GM06990 (cell line): ENCODE measurements around the gene ESPNL.

Experiments used
- DNase-seq: peaks from one replicate; pipeline ENCODE4 v3.0.0-alpha.2; 2011; ENCODE audit not compliant: insufficient read length; ENCODE audit errors: extremely low read depth
- H3K27me3 ChIP-seq: replicated peaks from 2 replicates; pipeline ENCODE4 v1.6.0; 2011; ENCODE audit warnings: low read length; ENCODE audit not compliant: control insufficient read depth, insufficient read depth
- H3K36me3 ChIP-seq: 2 replicates; pipeline ENCODE4 v1.5.1; 2011; ENCODE audit warnings: low read length; ENCODE audit not compliant: control insufficient read depth, insufficient read depth
- H3K4me3 ChIP-seq: replicated peaks from 2 replicates; pipeline ENCODE4 v1.5.1; 2011; ENCODE audit warnings: low read depth, mild to moderate bottlenecking, control low read depth, low read length
- CTCF ChIP-seq: IDR thresholded peaks from 2 replicates; pipeline ENCODE4 v1.5.1; 2011; ENCODE audit warnings: low read length, control low read depth, mild to moderate bottlenecking, inconsistent platforms; ENCODE audit not compliant: insufficient read depth, poor library complexity, severe bottlenecking

The ESPNL gene

DNA sequence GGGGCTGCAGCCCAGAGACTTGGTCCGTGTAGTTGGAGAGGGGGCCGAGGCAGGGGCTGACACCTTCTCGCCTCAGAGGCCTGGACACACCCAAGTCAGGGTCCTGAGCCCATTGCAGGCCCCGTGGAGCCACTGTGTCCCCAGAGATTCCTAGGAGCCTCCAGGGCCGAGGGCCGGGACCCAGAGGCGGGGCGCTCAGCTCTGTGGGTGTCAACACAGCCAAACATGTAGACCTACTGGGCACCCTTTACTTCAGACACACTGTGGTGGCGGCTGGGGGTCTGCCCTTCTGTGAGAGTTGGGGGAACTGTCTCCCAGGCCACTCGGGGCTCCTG is 459 bp upstream of the ESPNL start:
- Histone ChIP-seq H3K27me3 (no peaks in the 10 kb centered on the region), H3K36me3 (no peaks in the 10 kb centered on the region; the same call in none of the 2 replicates), H3K4me3 (no peak overlapping the region)
- no peak for TF ChIP-seq CTCF
- no peak for DNase-seq

DNA sequence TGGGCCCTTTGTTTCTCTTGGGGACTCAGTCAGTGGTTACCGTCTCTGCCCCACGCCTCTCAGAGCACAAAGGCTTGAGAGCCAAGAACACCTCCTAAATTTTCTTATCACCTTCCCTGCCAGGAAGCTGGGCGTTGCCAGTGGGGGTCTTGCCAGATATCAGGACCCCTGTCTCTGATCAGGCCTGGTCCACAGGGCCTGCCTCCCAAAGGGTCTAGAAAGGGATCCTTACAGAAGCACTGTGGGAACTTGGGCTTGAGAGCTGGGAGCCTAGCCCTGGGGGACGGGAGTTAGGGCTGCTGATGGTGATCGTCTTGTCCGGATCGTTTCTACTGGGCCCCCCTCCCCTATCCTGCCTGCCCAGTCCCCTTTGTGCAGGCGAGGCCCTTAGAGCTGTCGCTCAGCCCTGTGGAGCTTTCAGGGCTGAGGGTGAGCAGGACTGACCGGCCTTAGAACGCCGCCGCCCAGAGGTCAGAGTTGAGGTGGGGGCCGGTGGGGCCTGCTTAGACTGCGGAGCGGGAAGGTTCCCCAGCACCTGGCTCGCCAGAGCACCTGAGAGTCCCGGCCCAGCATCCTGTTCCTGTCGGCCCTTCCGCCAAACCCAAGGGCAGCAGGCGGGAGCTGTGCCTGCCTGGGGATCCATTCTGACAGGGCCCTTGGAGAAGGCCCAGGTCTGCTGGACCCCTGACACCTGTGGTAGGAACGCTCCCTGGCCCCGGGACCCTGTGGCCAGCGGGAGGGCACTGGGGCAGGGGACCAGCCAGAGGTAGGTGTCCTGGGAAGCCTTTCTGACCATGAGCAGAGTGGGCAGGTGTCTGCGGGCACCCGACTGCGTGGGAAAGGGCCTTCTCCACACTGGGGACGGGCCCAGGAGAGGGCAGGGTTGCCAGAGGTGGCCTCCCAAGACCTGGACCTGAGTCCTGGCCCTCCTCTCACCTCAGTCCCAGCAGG is 956 bp downstream of the ESPNL start:
- Histone ChIP-seq H3K36me3 (no peaks in the 10 kb centered on the region; the same call in 1 of the 2 replicates), H3K4me3 (no peak overlapping the region), H3K27me3 (no peaks in the 10 kb centered on the region)
- no peak for TF ChIP-seq CTCF
- no peak for DNase-seq

- no peak overlapping the region for H3K4me3 ChIP-seq
- no peaks in the 10 kb centered on the region for H3K36me3 ChIP-seq
- no peaks in the 10 kb centered on the region for H3K27me3 ChIP-seq
- DNase-seq = no peak
- TF ChIP-seq CTCF = no peak
These were observed 2.0 kb downstream of the ESPNL start for GRCh38 chr2:238101891-238102841.

DNA sequence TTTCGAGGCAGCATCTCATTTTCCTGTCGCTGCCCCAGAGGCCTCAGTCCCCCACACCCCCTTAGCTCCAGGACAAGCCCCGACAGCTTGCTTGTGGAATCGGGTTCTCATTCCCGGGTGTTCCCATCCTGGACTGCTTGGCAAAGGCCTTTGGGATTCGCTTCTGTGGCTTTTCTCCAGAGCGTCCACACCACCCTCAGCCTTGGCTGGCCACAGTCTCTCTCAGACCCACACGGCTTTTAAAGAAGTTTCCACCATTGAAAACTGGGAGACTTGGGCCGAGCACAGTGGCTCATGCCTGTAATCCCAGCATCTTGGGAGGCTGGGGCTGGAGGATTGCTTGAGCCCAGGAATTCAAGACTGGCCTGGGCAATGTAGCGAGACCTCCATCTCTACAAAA is 2.7 kb downstream of the ESPNL start:
- no peaks in the 10 kb centered on the region for H3K27me3 ChIP-seq
- DNase-seq = no peak
- H3K36me3 ChIP-seq = no peaks in the 10 kb centered on the region
- no peak overlapping the region for H3K4me3 ChIP-seq
- TF ChIP-seq CTCF = no peak

DNA sequence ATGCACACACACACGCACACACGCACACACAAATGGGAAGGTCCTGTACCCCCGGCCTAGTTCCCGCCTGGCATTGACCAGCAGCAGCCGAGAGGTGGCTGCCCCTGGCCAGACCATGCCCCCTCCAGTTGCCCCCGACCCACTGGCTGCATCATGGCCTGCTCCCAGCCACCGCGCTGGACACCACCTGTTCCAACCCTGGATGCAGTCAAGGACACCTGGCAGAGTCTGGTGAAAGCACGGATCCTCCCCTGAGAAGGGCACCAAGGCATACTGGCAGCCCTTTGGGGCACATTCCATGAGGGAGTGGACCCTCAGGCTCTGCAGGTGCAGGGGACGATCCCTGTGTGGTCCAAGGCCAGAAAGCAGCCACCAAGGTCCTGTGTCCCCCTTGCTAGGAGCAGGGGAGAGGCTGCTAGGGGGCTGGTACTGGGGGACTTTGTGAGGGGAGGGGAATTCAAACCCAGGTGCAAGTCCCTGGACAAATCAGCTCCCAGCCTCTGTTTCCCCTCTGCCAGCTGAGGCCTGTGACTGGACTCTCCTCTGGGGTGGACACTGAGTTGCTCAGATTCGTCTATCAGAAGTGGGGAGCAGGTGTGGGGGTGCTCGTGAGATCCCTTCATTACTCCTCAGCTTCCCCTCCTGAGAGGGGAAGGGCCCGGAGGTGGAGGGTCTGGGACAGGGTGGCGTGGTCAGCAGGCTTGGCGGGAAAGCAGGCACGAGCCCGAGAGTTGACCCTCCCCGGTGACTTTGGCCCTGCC is 3.5 kb downstream of the ESPNL start:
- DNase-seq = no peak
- Histone ChIP-seq H3K4me3 (no peak overlapping the region), H3K27me3 (no peaks in the 10 kb centered on the region), H3K36me3 (no peaks in the 10 kb centered on the region)
- no peak for TF ChIP-seq CTCF
